H1 (cell line): Measurements from ENCODE around the gene TAS2R31. TPM values are rescaled to one million over a fixed set of nuclear protein-coding genes. Genes with fewer than 3 reads are reported as not detected.

Experiments
- CTCF ChIA-PET: fragments of 300-600 bp; sonication (Branson Sonifier 250); formaldehyde crosslinking; loops from one replicate; lab custom pipeline; 2021; ENCODE audit not compliant: partially characterized antibody; lab: Charles Lee
- POLR2A ChIA-PET: fragments of 300-600 bp; sonication (Branson Sonifier 250); formaldehyde crosslinking; loops from one replicate; lab custom pipeline; 2021; ENCODE audit warnings: inconsistent platforms; ENCODE audit not compliant: partially characterized antibody; lab: Charles Lee
- DNase-seq, 2 experiments: peaks; one replicate each; pipeline versions ENCODE4 v3.0.0 to v3.0.0-alpha.2; 2010 to 2022; ENCODE audit warnings: low spot score in 2 of 2, low read depth in 1 of 2, mixed read lengths in 1 of 2
- FAIRE-seq: peaks from 2 replicates; lab custom pipeline; 2011; peaks lifted over from hg19 to GRCh38; lab: Jason Lieb, UNC
- H2AFZ ChIP-seq: 2 replicates; pipeline ENCODE4 v1.8.1; 2012; ENCODE audit warnings: low read length, inconsistent platforms
- H2AK5ac ChIP-seq: 2 replicates; pipeline ENCODE4 v1.6.1; 2013; ENCODE audit warnings: low read depth, low read length
- H2BK120ac ChIP-seq: replicated peaks from 2 replicates; pipeline ENCODE3; 2013; ENCODE audit warnings: low read depth, low read length, inconsistent platforms
- H2BK12ac ChIP-seq: 2 replicates; pipeline ENCODE4 v1.6.1; 2013; ENCODE audit warnings: low read depth, low read length
- H2BK15ac ChIP-seq: 2 replicates; pipeline ENCODE4 v1.6.1; 2013; ENCODE audit warnings: low read length
- H2BK20ac ChIP-seq: 2 replicates; pipeline ENCODE4 v1.6.1; 2013; ENCODE audit warnings: low read length
- H2BK5ac ChIP-seq: 2 replicates; pipeline ENCODE4 v1.6.1; 2013; ENCODE audit warnings: low read depth, low read length
- H3K14ac ChIP-seq: 2 replicates; pipeline ENCODE4 v1.6.1; 2013; ENCODE audit warnings: inconsistent platforms; ENCODE audit not compliant: insufficient read length
- H3K18ac ChIP-seq: 2 replicates; pipeline ENCODE4 v1.6.1; 2013; ENCODE audit warnings: low read length; ENCODE audit errors: extremely low read depth
- H3K23ac ChIP-seq: 2 replicates; pipeline ENCODE4 v1.6.1; 2013; ENCODE audit warnings: inconsistent platforms; ENCODE audit not compliant: insufficient read length
- H3K23me2 ChIP-seq: 2 replicates; pipeline ENCODE4 v1.6.1; 2013; ENCODE audit warnings: low read depth, low read length
- H3K27ac ChIP-seq: 2 replicates; pipeline ENCODE4 v1.6.1; 2011; ENCODE audit warnings: low read depth, low read length, inconsistent platforms
- H3K27me3 ChIP-seq, 4 experiments: replicated peaks in 1 of 4; 1 replicate in 1 of 4; 2 replicates in 3 of 4; pipeline versions ENCODE4 v1.6.1 to v1.8.1; 2011 to 2013; ENCODE audit warnings: low read length in 3 of 4, mild to moderate bottlenecking in 3 of 4, inconsistent platforms in 2 of 4, mixed read lengths in 2 of 4, moderate library complexity in 1 of 4; ENCODE audit not compliant: control insufficient read depth in 3 of 4, insufficient read depth in 3 of 4; ENCODE audit errors: extremely low read depth in 1 of 4
- H3K36me3 ChIP-seq, 4 experiments: 2 replicates each; pipeline versions ENCODE4 v1.6.1 to v1.8.1; 2011 to 2013; ENCODE audit warnings: mild to moderate bottlenecking in 4 of 4, low read length in 3 of 4, moderate library complexity in 2 of 4, control low read depth in 1 of 4, inconsistent platforms in 1 of 4; ENCODE audit not compliant: insufficient read depth in 4 of 4, control insufficient read depth in 2 of 4
- H3K4ac ChIP-seq: replicated peaks from 2 replicates; pipeline ENCODE3; 2013; ENCODE audit warnings: low read length, low read depth, mixed read lengths, inconsistent platforms; ENCODE audit not compliant: insufficient read length
- H3K4me1 ChIP-seq, 4 experiments: replicated peaks in 1 of 4; 1 replicate in 1 of 4; 2 replicates in 3 of 4; pipeline versions ENCODE4 v1.6.1 to v1.8.1; 2011 to 2013; ENCODE audit warnings: low read length in 3 of 4, inconsistent platforms in 2 of 4, mixed read lengths in 1 of 4; ENCODE audit not compliant: insufficient read depth in 4 of 4, control insufficient read depth in 3 of 4
- H3K4me2 ChIP-seq, 2 experiments: 2 replicates each; pipeline versions ENCODE4 v1.6.1 to v1.8.1; 2011 to 2013; ENCODE audit warnings: low read depth in 2 of 2, low read length in 2 of 2, control low read depth in 1 of 2, inconsistent platforms in 1 of 2, mild to moderate bottlenecking in 1 of 2; ENCODE audit not compliant: insufficient read depth in 1 of 2
- H3K4me3 ChIP-seq, 4 experiments: fragments of 200-600, 300-600 bp in 1 of 4; sonication (generic), shearing (Covaris generic), sonication (Bioruptor Twin) in 1 of 4; 2 replicates each; pipeline versions ENCODE4 v1.5.1 to v1.8.1; 2011 to 2016; ENCODE audit warnings: low read length in 4 of 4, low read depth in 3 of 4, control low read depth in 2 of 4, inconsistent platforms in 2 of 4, mild to moderate bottlenecking in 2 of 4, mixed read lengths in 1 of 4, moderate library complexity in 1 of 4; ENCODE audit not compliant: insufficient read depth in 2 of 4; ENCODE audit errors: extremely low read depth in 1 of 4
- H3K56ac ChIP-seq: replicated peaks from 2 replicates; pipeline ENCODE3; 2013; ENCODE audit warnings: low read depth, mild to moderate bottlenecking, mixed read lengths, low read length, inconsistent platforms; ENCODE audit not compliant: insufficient read length
- H3K79me1 ChIP-seq: 2 replicates; pipeline ENCODE4 v1.6.1; 2013; ENCODE audit warnings: low read depth, low read length, control low read depth
- H3K79me2 ChIP-seq, 2 experiments: 2 replicates each; pipeline versions ENCODE4 v1.6.1 to v1.8.1; 2012 to 2013; ENCODE audit warnings: low read length in 2 of 2, mild to moderate bottlenecking in 2 of 2, inconsistent platforms in 1 of 2; ENCODE audit not compliant: insufficient read depth in 2 of 2, control insufficient read depth in 1 of 2
- H3K9ac ChIP-seq, 4 experiments: replicated peaks in 1 of 4; 1 replicate in 1 of 4; 2 replicates in 3 of 4; pipeline versions ENCODE4 v1.6.1 to v1.8.1; 2011 to 2013; ENCODE audit warnings: low read depth in 3 of 4, low read length in 3 of 4, control low read depth in 2 of 4, mild to moderate bottlenecking in 2 of 4, moderate library complexity in 2 of 4, inconsistent platforms in 1 of 4; ENCODE audit errors: extremely low read depth in 1 of 4
- H3K9me3 ChIP-seq, 2 experiments: 2 replicates each; pipeline versions ENCODE4 v1.6.1 to v1.8.1; 2012 to 2013; ENCODE audit warnings: mild to moderate bottlenecking in 2 of 2, moderate library complexity in 2 of 2, control low read depth in 1 of 2, inconsistent platforms in 1 of 2, low read depth in 1 of 2, low read length in 1 of 2, mixed read lengths in 1 of 2; ENCODE audit not compliant: insufficient read depth in 2 of 2
- H4K20me1 ChIP-seq, 2 experiments: replicated peaks in 1 of 2; 2 replicates each; pipeline versions ENCODE3 to v1.8.1; 2011 to 2013; ENCODE audit warnings: inconsistent platforms in 2 of 2, low read length in 2 of 2, mild to moderate bottlenecking in 1 of 2; ENCODE audit not compliant: insufficient read depth in 2 of 2, control insufficient read depth in 1 of 2
- H4K5ac ChIP-seq: 2 replicates; pipeline ENCODE4 v1.6.1; 2013; ENCODE audit warnings: low read length, low read depth, mixed read lengths, inconsistent platforms; ENCODE audit not compliant: insufficient read length
- H4K8ac ChIP-seq: 2 replicates; pipeline ENCODE4 v1.8.0; 2013; ENCODE audit warnings: mild to moderate bottlenecking, moderate library complexity, low read length, inconsistent platforms; ENCODE audit not compliant: insufficient read depth; ENCODE audit errors: extremely low read depth
- H4K91ac ChIP-seq: replicated peaks from 2 replicates; pipeline ENCODE3; 2013; ENCODE audit warnings: low read length, mixed read lengths, inconsistent platforms; ENCODE audit not compliant: insufficient read length
- HDAC2 ChIP-seq, 2 experiments: fragments of 300-600 bp in 1 of 2; sonication (generic) in 1 of 2; IDR thresholded peaks; 2 replicates each; pipeline ENCODE4 v1.6.1; 2011 to 2012; ENCODE audit warnings: low read depth in 2 of 2, low read length in 2 of 2, mild to moderate bottlenecking in 2 of 2, moderate library complexity in 2 of 2, borderline replicate concordance in 1 of 2, inconsistent platforms in 1 of 2
- NRF1 ChIP-seq: IDR thresholded peaks from 2 replicates; pipeline ENCODE4 v1.6.1; 2011; ENCODE audit warnings: mild to moderate bottlenecking, low read depth, low read length, improper control_type of control experiment
- POLR2A ChIP-seq, 2 experiments: IDR thresholded peaks; 1 replicate in 1 of 2; 2 replicates in 1 of 2; pipeline ENCODE4 v1.6.1; 2011; ENCODE audit warnings: low read depth in 2 of 2, low read length in 2 of 2, mild to moderate bottlenecking in 2 of 2; ENCODE audit errors: control extremely low read depth in 1 of 2
- RBBP5 ChIP-seq: IDR thresholded peaks from 2 replicates; pipeline ENCODE4 v1.7.1; 2012; ENCODE audit warnings: low read depth, mild to moderate bottlenecking, inconsistent platforms, low read length, moderate library complexity, borderline replicate concordance
- RFX5 ChIP-seq: IDR thresholded peaks from 2 replicates; pipeline ENCODE4 v1.6.1; 2011; ENCODE audit warnings: low read depth, low read length, improper control_type of control experiment, borderline replicate concordance
- RNF2 ChIP-seq: fragments of 200-900, 300-1000 bp; sonication (generic); IDR thresholded peaks from 2 replicates; pipeline ENCODE4 v1.7.1; 2016; ENCODE audit warnings: borderline replicate concordance, low read depth, mild to moderate bottlenecking, antibody characterized with exemption, low read length; ENCODE audit not compliant: poor library complexity, severe bottlenecking; ENCODE audit errors: missing control alignments
- SP4 ChIP-seq: IDR thresholded peaks from 2 replicates; pipeline ENCODE4 v1.6.1; 2012; ENCODE audit warnings: low read length, inconsistent platforms
- SRF ChIP-seq: IDR thresholded peaks from 2 replicates; pipeline ENCODE4 v1.6.1; 2011; ENCODE audit warnings: mild to moderate bottlenecking, low read depth, low read length, moderate library complexity
- ZNF274 ChIP-seq: IDR thresholded peaks from 2 replicates; pipeline ENCODE4 v1.7.0; 2012; ENCODE audit warnings: low read length, borderline replicate concordance; ENCODE audit errors: extremely low read depth
- WGBS, 2 experiments: shearing (Covaris generic) in 1 of 2; methylation state at CpG; one replicate each; pipeline versions ENCODE4 v1.1.6 to v1.1.7; 2013 to 2015; ENCODE audit warnings: low lambda C conversion rate in 2 of 2, mixed read lengths in 2 of 2, inconsistent platforms in 1 of 2, low coverage in 1 of 2, missing lambda C conversion rate in 1 of 2; ENCODE audit not compliant: insufficient replicate concordance in 2 of 2, insufficient coverage in 1 of 2, insufficient read length in 1 of 2; ENCODE audit errors: extremely low coverage in 1 of 2, missing lambda C conversion rate in 1 of 2; 5-methylcytosine and 5-hydroxymethylcytosine counted together
- polyA plus RNA-seq, 7 experiments: library from polyadenylated mRNA; depleted of rRNA in 3 of 7; stranded (reverse) in 5 of 7; unstranded in 2 of 7; fragments of >200 nt in 5 of 7; fragments of 200-250 nt in 2 of 7; gene quantifications; 1 replicate in 5 of 7; 2 replicates in 1 of 7; 4 replicates in 1 of 7; pipeline versions ENCODE4 v1.2.1 to v1.2.3, GENCODE V29; 2011 to 2013; ENCODE audit warnings: missing spikeins in 2 of 7, mixed read lengths in 2 of 7
- total RNA-seq: library from RNA; stranded (reverse); fragmentation: NEBNext Ultra II Directional; extraction: Animal tissue kit (Norgen Biotek cat#: 25700); gene quantifications from 2 replicates; pipeline ENCODE4 v1.2.1, GENCODE V29; 2021

The TAS2R31 gene
- total and polyA plus RNA-seq, 2 of the 8 experiments (the other 6 are each of a cell fraction or from before 2014, with no cell fraction given) = 0.24 to 1.4 TPM

DNA sequence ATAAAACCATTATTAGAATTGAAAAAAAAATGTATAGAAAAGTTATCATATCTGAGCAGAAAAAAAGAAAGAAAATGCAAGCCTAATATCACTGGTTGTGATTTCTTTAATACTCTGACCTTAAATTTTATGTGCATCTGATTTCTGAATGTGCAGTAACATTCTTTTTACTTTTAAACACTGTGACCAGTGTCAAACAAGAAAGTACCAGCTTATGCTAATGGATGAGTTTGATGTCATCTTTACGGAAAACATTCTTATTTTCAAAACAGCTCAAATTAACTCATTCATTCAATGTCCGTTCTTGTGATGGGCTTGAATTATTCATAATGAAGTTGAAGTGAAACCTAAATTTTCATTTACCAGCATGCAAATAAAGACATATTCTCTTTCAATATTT lies 44.4 kb downstream of the TAS2R31 start, which contains the start of gene TAS2R50:
Gene TAS2R50, minus strand, starts transcription at position 101 of the 400 bp plus-strand sequence. Its CDS starts 52 bp downstream, at position 49.
- H3K18ac ChIP-seq = no peak within 1 kb of the TSS
- no peak within 1 kb of the TSS for H3K4me2 ChIP-seq
- WGBS, 2 experiments = 39% methylated on average over 2 of the region's 2 CpGs; no CpG with 5 or more reads in 1 of the 2 experiments
- H2BK120ac ChIP-seq = no peak within 1 kb of the TSS
- TF ChIP-seq RFX5 (no peak), RBBP5 (no peak), HDAC2 (IDR thresholded peaks at IDR 0.05; ENCODE audit: borderline replicate concordance in 1 of 2, low read depth in 2 of 2, low read length in 2 of 2) (no peak), NRF1 (no peak), RNF2 (no peak), SRF (no peak), SP4 (no peak), ZNF274 (no peak), POLR2A (IDR thresholded peaks at IDR 0.05; ENCODE audit: control extremely low read depth in 1 of 2, low read depth in 2 of 2, low read length in 2 of 2) (no peak)
- TF ChIP-seq, all 59 proteins: peak for 0
- ChIA-PET CTCF (interaction anchor here (0.8 kb wide), 1 partner anchor 38 kb away, joined by 3 read pairs; no protein-coding TSS in a partner anchor), POLR2A (no interaction called here)
- H3K14ac ChIP-seq = no peak within 1 kb of the TSS
- no peaks in the 10 kb centered on the region for H3K79me1 ChIP-seq
- no peak within 1 kb of the TSS for H4K91ac ChIP-seq
- H4K5ac ChIP-seq = no peak within 1 kb of the TSS
- no peak within 1 kb of the TSS for H2AK5ac ChIP-seq
- no peak within 1 kb of the TSS for H3K4ac ChIP-seq
- no peaks in the 10 kb centered on the region for H3K79me2 ChIP-seq
- no peak within 1 kb of the TSS for H2AFZ ChIP-seq
- H3K23ac ChIP-seq = no peak within 1 kb of the TSS
- no peak within 1 kb of the TSS for H2BK5ac ChIP-seq
- H3K9me3 ChIP-seq = no peaks in the 10 kb centered on the region
- H3K4me3 ChIP-seq = no peak within 1 kb of the TSS
- H2BK12ac ChIP-seq = no peak within 1 kb of the TSS
- no peak within 1 kb of the TSS for H4K8ac ChIP-seq
- H4K20me1 ChIP-seq = no peaks in the 10 kb centered on the region
- H3K27me3 ChIP-seq = no peaks in the 10 kb centered on the region
- no peak for DNase-seq
- no peak within 1 kb of the TSS for H3K9ac ChIP-seq
- no peaks in the 10 kb centered on the region for H3K4me1 ChIP-seq
- H3K23me2 ChIP-seq = no peaks in the 10 kb centered on the region
- no peaks in the 10 kb centered on the region; a peak in 1 of 8 replicates for H3K36me3 ChIP-seq
- no peak within 1 kb of the TSS for H2BK20ac ChIP-seq
- no peak for FAIRE-seq
- no peak within 1 kb of the TSS for H2BK15ac ChIP-seq
- no peak within 1 kb of the TSS for H3K27ac ChIP-seq
- H3K56ac ChIP-seq = no peak within 1 kb of the TSS
